ENCODE data around the gene IGFBP2. TPM values are rescaled to one million over a fixed set of nuclear protein-coding genes. Genes with fewer than 3 reads are reported as not detected.
A peak's percentile ranks its signal among the peaks of the same experiment; 100 is the strongest.

IGFBP2 gene
- total and polyA plus RNA-seq, 2 experiments from 2014 or later: 5.6 to 40.1 TPM

DNA sequence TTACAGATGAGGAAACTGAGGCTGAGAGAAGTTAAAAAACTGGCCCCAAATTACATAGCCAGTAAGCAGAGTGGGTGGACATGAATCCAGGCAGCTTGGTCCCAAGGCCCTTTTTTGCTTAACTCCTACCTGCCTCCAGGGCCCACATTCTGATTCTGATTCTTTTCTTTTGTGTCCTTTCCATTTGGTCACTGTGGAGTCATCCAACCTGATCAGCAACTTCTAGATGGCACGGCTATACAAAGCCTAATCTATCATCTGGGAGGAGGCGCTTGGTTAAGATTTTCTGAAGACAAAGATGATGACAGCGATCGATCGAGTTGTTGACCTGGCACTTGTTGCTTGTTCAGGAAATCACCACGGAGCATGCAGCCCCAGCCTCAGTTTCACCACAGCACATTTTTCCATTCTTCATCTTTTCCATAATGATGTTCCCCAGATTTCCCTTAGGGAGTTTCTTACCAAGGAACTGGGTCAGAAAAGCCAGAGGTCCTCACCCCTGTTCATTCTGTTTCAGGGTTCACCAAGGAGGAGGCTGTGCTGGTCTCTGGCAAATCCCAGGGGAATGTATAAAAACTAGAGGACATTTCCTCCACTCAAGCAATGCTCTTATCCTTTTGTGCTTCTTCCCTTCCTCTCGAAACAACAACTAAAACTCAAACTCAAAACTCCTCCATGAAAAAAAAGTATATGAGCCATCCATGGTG lies 6.9 kb upstream of the IGFBP2 start:
- Histone ChIP-seq H3K9me2 (ENCODE audit: insufficient read depth) (no peaks in the 10 kb centered on the region), H3K9me3 (ENCODE audit: low read depth) (no peaks in the 10 kb centered on the region), H3K4me1 (ENCODE audit: insufficient read depth) (no peaks in the 10 kb centered on the region), H4K20me1 (ENCODE audit: insufficient read depth) (no peaks in the 10 kb centered on the region), H2AFZ (no peak overlapping the region), H3K79me2 (ENCODE audit: insufficient read depth) (no peaks in the 10 kb centered on the region), H3K36me3 (ENCODE audit: low read depth) (no peaks in the 10 kb centered on the region), H3K4me2 (ENCODE audit: unreplicated experiment) (no peak overlapping the region), H3K9ac (no peak overlapping the region), H3K27me3 (replicated peaks; ENCODE audit: insufficient read depth) (no peaks in the 10 kb centered on the region), H3F3A (ENCODE audit: insufficient read depth) (no peaks in the 10 kb centered on the region), H3K4me3 (no peak overlapping the region), H3K27ac (no peak overlapping the region)
- 86 to 91% methylated on average over 7 of the region's 7 CpGs for WGBS, 2 experiments (ENCODE audit: low coverage in 1 of 2, low lambda C conversion rate in 2 of 2, missing lambda C conversion rate in 2 of 2)
- TF ChIP-seq EZH2phosphoT487 (IDR thresholded peaks at IDR 0.05; ENCODE audit: insufficient read depth, low read depth): no peak
- TF ChIP-seq EZH2 (IDR thresholded peaks at IDR 0.05; ENCODE audit: insufficient read depth, poor library complexity, severe bottlenecking): no peak
- in situ Hi-C loops (cut with MboI): no loop called here
- no peak for DNase-seq

- Histone ChIP-seq H4K20me1 (ENCODE audit: insufficient read depth) (no peaks in the 10 kb centered on the region), H3K9ac (no peak overlapping the region), H3K79me2 (ENCODE audit: insufficient read depth) (no peaks in the 10 kb centered on the region), H2AFZ (no peak overlapping the region), H3K9me3 (ENCODE audit: low read depth) (no peaks in the 10 kb centered on the region), H3K9me2 (ENCODE audit: insufficient read depth) (no peaks in the 10 kb centered on the region), H3K4me3 (no peak overlapping the region), H3K36me3 (ENCODE audit: low read depth) (no peaks in the 10 kb centered on the region), H3K4me2 (ENCODE audit: unreplicated experiment) (no peak overlapping the region), H3F3A (ENCODE audit: insufficient read depth) (no peaks in the 10 kb centered on the region), H3K27ac (no peak overlapping the region), H3K4me1 (ENCODE audit: insufficient read depth) (no peaks in the 10 kb centered on the region), H3K27me3 (replicated peaks; ENCODE audit: insufficient read depth) (no peaks in the 10 kb centered on the region)
- DNase-seq: no peak
- in situ Hi-C loops (cut with MboI): no loop called here
- 58 to 74% methylated on average over 2 of the region's 2 CpGs for WGBS, 2 experiments (ENCODE audit: low coverage in 1 of 2, low lambda C conversion rate in 2 of 2, missing lambda C conversion rate in 2 of 2)
- TF ChIP-seq EZH2 (IDR thresholded peaks at IDR 0.05; ENCODE audit: insufficient read depth, poor library complexity, severe bottlenecking): no peak
Observed at GRCh38 chr2:216626875-216627245, 6.4 kb upstream of the IGFBP2 start.

- TF ChIP-seq EZH2phosphoT487 (IDR thresholded peaks at IDR 0.05; ENCODE audit: insufficient read depth, low read depth): no peak
- TF ChIP-seq EZH2 (IDR thresholded peaks at IDR 0.05; ENCODE audit: insufficient read depth, poor library complexity, severe bottlenecking): no peak
- H3K4me1 ChIP-seq (ENCODE audit: insufficient read depth): peaks cover 8% of the 10 kb centered on the region; the same call in 1 of the 2 replicates
- H3K4me2 ChIP-seq (ENCODE audit: unreplicated experiment): no peak overlapping the region
- no peak overlapping the region for H2AFZ ChIP-seq
- H3K9me2 ChIP-seq (ENCODE audit: insufficient read depth): no peaks in the 10 kb centered on the region
- no peaks in the 10 kb centered on the region for H3K9me3 ChIP-seq (ENCODE audit: low read depth)
- in situ Hi-C loops (cut with MboI): no loop called here
- no peak for DNase-seq
- WGBS, 2 experiments (ENCODE audit: low coverage in 1 of 2, low lambda C conversion rate in 2 of 2, missing lambda C conversion rate in 2 of 2): 84 to 88% methylated on average over 4 of the region's 4 CpGs
- H3K79me2 ChIP-seq (ENCODE audit: insufficient read depth): no peaks in the 10 kb centered on the region
- no peaks in the 10 kb centered on the region for H3K36me3 ChIP-seq (ENCODE audit: low read depth)
- H3F3A ChIP-seq (ENCODE audit: insufficient read depth): no peaks in the 10 kb centered on the region
- H3K27ac ChIP-seq: no peak overlapping the region
- no peak overlapping the region for H3K9ac ChIP-seq
- H3K4me3 ChIP-seq: no peak overlapping the region
- peaks cover 19% of the 10 kb centered on the region for H3K27me3 ChIP-seq (replicated peaks; ENCODE audit: insufficient read depth)
- no peaks in the 10 kb centered on the region for H4K20me1 ChIP-seq (ENCODE audit: insufficient read depth)
Observed at GRCh38 chr2:216629784-216630183, 3.4 kb upstream of the IGFBP2 start.

DNA sequence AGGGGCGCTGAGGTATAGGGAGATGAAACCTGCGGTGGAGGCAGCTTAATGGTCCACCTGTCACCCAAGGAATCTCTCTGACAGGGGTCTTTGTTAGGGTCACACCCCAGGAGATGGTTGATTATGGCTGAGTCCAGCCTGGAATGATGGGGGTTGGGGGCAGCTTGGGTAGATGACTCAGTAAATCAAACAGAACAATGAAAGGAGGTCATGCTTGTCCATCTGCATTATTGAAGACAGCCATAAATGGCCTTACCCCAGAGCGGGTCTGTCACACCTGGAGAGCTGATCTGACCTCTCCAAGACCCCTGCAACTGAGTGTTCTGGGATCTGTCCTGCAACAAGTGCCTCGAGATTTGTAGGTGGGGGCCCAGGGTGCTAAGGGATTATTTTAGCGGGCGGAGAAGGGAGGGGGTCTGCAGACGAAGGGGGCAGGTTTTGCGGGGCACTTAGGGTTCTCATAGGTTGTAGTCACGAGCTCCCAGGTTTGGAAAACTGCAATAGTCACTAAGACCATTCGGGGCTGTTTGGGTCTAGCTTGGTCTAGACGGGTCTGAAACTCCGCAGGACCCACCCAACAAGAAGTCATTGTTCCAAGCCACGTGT lies 771 bp upstream of the IGFBP2 start:
- in situ Hi-C loops (cut with MboI): no loop called here
- peak overlapping the region; percentile 65 for H3K4me2 ChIP-seq (ENCODE audit: unreplicated experiment)
- no peaks in the 10 kb centered on the region for H3F3A ChIP-seq (ENCODE audit: insufficient read depth)
- no peak for DNase-seq
- TF ChIP-seq EZH2phosphoT487 (IDR thresholded peaks at IDR 0.05; ENCODE audit: insufficient read depth, low read depth) (no peak), EZH2 (IDR thresholded peaks at IDR 0.05; ENCODE audit: insufficient read depth, poor library complexity, severe bottlenecking) (no peak)
- no peaks in the 10 kb centered on the region for H3K79me2 ChIP-seq (ENCODE audit: insufficient read depth)
- peaks cover 8% of the 10 kb centered on the region; the same call in 1 of the 2 replicates for H3K4me1 ChIP-seq (ENCODE audit: insufficient read depth)
- no peak overlapping the region for H3K27ac ChIP-seq
- H3K36me3 ChIP-seq (ENCODE audit: low read depth): no peaks in the 10 kb centered on the region
- H3K27me3 ChIP-seq (replicated peaks; ENCODE audit: insufficient read depth): peaks cover 25% of the 10 kb centered on the region
- H3K9me2 ChIP-seq (ENCODE audit: insufficient read depth): no peaks in the 10 kb centered on the region
- H2AFZ ChIP-seq: no peak overlapping the region
- no peaks in the 10 kb centered on the region for H4K20me1 ChIP-seq (ENCODE audit: insufficient read depth)
- 49% methylated on average over 13 of the region's 13 CpGs for WGBS, 2 experiments (ENCODE audit: low coverage in 1 of 2, low lambda C conversion rate in 2 of 2, missing lambda C conversion rate in 2 of 2)
- no peak overlapping the region for H3K9ac ChIP-seq
- peak overlapping the region; percentile 65; the same call in 1 of the 2 replicates for H3K4me3 ChIP-seq
- no peaks in the 10 kb centered on the region for H3K9me3 ChIP-seq (ENCODE audit: low read depth)
